SW 1271 (cell line): ENCODE results near the gene KLK5.
"Not testable (repeated sequence)": the region's sequence is repeated elsewhere in the genome, so short reads cannot be mapped to it uniquely, and the experiment has no call there.

Experiments used
- DNase-seq, 2 experiments: peaks; one replicate each; lab custom pipeline; 2025; lab: John Stamatoyannopoulos, UW

KLK5 gene

DNA sequence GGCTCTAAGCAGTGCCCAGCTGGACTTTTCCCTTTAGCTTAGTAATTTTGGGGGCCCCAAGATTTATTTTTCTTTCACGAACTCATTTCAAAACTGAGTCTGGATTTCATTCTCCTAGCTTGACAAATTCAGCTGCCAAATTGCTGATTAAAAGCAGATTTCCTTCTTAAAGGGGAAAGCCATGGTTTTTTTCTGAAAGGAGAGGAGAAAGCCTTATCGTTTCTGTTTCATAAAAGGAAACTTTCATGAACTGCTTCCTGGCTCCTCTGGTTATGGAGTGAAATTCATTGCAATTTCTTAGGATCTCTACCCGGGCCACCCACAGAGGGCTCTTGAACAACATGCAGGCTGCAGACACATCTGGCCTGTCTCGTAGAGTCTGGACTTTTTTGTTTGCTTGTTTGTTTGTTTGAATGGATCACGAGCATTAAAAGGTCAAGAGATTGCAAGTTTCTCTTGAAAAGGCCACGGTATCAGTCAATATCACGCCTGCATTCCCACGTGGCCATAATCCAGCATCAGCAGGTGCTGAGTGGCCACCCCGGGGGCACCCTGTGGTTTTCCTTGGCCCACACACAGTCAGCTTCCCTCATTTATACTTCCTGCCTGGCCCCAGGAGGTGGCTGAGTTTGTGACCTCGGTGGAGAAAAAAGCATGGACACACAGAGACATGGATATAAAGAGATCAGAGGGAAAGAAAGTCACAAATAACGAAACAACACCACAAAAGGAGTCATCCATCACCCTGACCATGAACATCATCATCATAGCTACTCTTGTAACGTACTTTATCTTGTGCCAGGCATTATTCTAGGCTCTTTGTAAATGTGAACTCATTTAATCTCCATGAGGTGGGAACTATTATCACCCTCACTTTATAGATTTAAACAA is 31.2 kb downstream of the KLK5 start:
- peak in 1 of 2 experiments; percentile 13 for DNase-seq

GRCh38 chr19:50916069-50916468 is 36.8 kb downstream of the KLK5 start:
- DNase-seq, result no peak

DNA sequence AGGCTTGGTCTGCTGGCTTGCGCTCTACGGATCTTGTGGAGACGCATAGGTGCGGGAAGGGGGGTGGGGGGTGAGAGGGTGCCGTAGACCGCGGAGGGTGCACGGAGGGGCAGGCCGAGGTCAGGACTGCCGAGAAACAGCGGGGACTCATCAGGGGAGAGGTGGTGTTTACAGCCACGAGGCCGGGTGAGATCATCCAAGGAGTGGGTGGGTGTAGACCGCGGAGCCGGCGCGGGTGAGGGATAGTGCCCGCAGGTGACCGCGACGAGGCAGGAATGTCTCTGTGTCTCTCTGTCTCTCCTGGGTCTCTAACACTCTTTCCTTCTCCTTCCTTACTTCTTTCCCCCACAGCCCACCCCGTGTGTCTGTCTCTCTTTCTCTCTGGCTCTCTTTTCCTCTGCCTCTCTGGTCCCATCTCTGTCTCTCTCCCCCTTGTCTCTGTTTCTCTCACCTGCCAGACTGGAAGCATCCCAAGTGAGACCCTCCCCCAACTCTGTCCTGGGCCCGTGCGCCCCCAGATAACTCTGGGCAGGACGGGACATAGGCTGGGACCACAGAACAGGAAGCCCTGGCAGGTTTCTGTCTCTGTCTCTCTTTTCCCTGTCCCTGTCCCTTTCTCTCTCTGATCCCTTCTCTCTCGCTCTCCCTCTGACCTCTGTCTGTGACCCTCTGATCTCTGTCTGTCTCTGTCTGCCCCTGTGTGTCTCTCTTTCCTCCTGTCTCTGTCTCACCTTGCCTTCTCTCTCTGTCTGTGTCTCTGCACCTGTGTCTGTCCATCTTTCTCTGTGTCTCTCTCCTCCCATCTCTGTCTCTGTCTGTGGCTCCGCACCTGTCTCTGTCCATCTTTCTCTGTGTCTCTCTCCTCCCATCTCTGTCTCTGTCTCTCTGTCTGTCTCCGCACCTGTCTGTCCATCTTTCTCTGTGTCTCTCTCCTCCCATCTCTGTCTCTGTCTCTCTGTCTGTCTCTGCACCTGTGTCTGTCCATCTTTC is 39.8 kb downstream of the KLK5 start:
- DNase-seq, result no peak

DNA sequence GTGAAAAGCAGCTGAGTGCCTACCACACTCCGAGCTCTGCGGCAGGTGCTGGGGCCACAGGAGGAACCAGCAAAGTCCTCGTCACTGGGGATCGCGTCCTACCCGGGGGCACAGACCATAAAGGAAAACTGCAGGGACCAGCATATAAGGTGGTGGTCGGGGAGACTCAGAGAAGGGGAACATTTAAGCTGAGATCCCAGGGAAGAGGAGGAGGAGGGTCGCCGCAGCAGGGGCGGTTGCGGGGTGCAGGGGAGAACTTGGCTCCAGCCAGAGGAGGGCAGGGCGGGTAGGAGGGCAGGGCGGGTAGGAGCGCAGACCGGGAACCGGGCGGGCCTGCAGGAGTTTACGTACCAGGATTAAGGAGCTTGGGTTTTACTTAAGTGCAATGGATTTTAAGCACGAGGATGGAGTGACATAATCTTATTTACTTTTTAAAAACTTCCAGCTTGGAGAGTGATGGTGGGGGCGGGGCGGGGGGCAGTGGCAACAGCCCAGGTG is 40.7 kb downstream of the KLK5 start:
- no peak for DNase-seq

GRCh38 chr19:50911206-50912101 is 41.4 kb downstream of the KLK5 start, which contains the start of gene KLK4:
TSS of gene KLK4 (minus strand) at chr19:50911395. CDS start at chr19:50910738, 657 bp downstream.
- no peak for DNase-seq

GRCh38 chr19:50910722-50911121 is 42.1 kb downstream of the KLK5 start:
- DNase-seq, result no peak

GRCh38 chr19:50909240-50910070 is 43.4 kb downstream of the KLK5 start:
- peak in 1 of 2 experiments; percentile 18 for DNase-seq

GRCh38 chr19:50908336-50908735 is 44.5 kb downstream of the KLK5 start:
- no peak for DNase-seq

- no peak for DNase-seq
Observed at GRCh38 chr19:50906217-50906616, 46.6 kb downstream of the KLK5 start.

DNA sequence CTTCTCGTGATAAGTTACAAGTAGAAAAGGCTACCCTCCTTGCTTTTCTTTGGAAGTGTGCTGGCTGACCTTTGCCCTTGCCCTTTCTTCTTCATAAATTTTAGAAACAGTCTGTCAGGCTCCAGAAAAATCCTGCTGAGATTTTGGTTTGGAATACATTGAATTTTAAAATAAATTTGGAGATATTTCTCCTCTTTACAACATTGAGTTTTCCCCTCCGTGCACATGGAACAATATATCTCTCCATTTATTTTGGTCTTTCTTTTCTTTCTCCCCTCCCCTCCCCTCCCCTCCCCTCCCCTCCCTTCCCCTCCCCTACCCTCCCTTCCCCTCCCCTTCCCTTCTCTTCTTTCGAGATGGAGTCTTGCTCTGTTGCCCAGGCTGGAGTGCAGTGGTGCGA is 50.2 kb downstream of the KLK5 start:
- DNase-seq, result no peak

DNA sequence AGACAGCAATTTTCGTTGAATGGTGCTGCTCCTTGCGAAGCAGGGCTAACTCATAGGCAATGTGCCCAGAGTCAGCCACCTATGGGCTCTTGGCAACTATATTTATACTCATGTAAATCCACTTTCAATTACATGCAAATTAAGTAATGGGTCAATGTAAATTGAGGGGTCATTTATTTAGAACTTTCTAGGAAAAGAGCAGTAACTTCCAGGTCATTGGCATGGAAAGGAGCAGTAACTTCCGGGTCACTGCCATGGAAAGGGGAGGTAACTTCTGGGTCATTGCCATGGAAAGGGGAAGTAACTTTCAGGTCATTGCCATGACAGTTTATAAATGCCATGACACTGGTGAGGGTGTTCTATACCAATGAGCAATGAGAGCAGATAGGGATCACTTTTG is 53.3 kb downstream of the KLK5 start:
- DNase-seq, result no peak

DNA sequence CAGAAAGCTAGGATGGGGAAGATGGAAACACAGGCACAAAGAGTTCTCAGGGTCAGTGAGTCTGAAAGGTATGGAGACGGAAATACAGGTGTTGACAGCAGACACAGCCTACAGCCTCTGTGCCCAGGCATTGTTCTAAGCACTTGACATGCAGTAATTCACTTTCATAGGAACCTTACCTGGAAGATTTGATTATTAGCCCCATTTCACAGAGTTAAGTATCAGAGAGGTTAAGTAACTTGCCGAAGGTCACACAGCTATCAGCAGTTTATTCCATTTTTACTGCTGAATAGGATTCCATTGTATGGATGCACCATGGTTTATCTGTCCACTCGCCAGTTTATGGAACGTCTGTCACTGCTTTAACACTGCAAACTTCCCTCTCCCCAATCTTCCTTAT is 54.8 kb downstream of the KLK5 start:
- DNase-seq, result no peak

DNA sequence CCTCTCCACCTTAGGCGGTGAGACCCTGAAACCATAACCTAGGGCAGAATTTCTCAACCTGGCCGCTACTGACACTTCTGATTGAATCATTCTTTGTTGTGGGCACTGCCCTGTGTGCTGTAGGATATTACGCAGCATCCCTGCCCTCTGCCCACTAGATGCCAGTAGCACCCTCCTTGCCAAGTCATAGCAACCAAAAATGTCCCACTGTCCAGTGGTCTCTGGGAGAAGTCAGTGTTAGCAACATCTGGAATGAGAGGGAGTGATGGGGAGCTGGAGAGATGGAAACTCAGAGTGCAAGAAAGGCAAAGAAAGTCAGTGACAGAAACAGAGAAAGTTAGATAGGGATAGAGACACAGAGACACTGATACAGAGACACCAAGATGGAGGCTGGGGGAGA is 55.2 kb downstream of the KLK5 start:
- DNase-seq, result no peak

DNA sequence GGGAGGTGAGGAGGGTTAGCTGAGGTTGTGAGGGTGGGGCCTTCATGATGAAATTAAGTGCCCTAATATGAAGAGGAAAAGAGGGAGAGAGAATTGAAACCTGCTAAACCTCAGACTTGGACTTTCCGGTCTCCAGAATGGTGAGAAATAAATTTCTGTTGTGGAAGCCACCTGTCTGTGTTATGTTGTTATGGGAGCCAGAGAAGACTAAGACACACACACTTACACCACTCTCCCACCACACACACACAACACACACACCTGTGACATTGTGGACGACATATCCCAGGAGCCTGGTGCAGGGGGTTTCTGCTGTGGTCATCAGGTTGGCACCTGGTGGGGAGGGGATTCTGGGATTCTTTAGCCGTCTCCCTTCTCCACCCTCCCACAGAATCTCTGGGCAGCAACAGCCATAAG is 55.6 kb downstream of the KLK5 start:
- DNase-seq, result no peak

GRCh38 chr19:50896591-50897190 is 56.1 kb downstream of the KLK5 start:
- DNase-seq, result no peak

DNA sequence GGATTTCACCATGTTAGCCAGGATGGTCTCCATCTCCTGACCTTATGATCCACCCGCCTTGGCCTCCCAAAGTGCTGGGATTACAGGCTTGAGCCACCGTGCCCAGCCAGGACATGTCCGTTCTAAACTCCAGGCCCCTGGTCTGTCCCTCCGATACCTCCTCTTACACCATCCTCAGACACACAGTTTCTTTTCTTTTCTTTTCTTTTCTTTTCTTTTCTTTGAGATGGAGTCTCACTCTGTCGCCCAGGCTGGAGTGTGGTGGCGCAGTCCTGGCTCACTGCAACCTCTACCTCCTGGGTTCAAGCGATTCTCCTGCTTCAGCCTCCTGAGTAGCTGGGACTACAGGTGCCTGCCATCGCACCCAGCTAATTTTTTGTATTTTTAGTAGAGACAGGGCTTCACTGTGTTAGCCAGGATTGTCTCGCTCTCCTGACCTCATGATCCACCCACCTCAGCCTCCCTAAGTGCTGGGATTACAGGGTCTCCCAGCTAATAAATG is 56.7 kb downstream of the KLK5 start:
- DNase-seq, result not testable (repeated sequence)

- DNase-seq, result no peak
Observed at GRCh38 chr19:50894478-50895356, 58.1 kb downstream of the KLK5 start.
